Coronary artery (tissue), 2 donors: ENCODE results near the gene SLCO3A1.

ENCODE experiments used
- DNase-seq: peaks from one replicate; pipeline ENCODE4 v3.0.0-alpha.2; 2017; ENCODE audit warnings: low spot score
- H3K27ac ChIP-seq, 2 donors: fragments of 200-600 bp; sonication (generic); one replicate each; pipeline ENCODE4 v1.5.1; 2016 to 2019
- H3K4me3 ChIP-seq: fragments of 200-600 bp; sonication (generic); 2 replicates; pipeline ENCODE4 v1.5.1; 2016; ENCODE audit warnings: mild to moderate bottlenecking, moderate library complexity
- TF ChIP-seq, protein P1 (sequence below): fragments of 200-600 bp; sonication (generic); IDR thresholded peaks from one replicate; pipeline ENCODE4 v1.5.1; 2019; ENCODE audit warnings: antibody characterized with exemption

The SLCO3A1 gene

DNA sequence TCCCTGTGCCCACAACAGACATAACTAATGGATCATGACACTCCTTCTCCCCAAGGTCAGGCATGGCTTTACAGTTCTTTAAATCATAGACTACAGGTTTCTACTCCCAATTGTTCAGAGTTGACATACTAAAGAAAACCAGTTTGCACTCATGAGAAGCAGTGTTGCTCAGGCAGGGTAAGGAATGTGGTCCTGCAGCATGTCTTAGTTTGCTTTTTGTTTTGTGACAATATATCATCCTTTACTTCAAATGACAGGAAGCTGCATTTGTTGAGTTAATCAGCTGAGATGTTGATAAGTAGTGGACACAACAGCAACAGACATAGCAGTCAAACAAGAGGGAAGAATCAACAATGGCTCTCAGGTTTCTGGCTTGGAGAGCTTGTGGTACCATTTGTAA, 267.5 kb downstream of the SLCO3A1 start:
- no peak for DNase-seq
- TF ChIP-seq, protein P1, sequence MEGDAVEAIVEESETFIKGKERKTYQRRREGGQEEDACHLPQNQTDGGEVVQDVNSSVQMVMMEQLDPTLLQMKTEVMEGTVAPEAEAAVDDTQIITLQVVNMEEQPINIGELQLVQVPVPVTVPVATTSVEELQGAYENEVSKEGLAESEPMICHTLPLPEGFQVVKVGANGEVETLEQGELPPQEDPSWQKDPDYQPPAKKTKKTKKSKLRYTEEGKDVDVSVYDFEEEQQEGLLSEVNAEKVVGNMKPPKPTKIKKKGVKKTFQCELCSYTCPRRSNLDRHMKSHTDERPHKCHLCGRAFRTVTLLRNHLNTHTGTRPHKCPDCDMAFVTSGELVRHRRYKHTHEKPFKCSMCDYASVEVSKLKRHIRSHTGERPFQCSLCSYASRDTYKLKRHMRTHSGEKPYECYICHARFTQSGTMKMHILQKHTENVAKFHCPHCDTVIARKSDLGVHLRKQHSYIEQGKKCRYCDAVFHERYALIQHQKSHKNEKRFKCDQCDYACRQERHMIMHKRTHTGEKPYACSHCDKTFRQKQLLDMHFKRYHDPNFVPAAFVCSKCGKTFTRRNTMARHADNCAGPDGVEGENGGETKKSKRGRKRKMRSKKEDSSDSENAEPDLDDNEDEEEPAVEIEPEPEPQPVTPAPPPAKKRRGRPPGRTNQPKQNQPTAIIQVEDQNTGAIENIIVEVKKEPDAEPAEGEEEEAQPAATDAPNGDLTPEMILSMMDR: no peak
- H3K4me3 ChIP-seq: no peak overlapping the region
- no peak overlapping the region for H3K27ac ChIP-seq

DNA sequence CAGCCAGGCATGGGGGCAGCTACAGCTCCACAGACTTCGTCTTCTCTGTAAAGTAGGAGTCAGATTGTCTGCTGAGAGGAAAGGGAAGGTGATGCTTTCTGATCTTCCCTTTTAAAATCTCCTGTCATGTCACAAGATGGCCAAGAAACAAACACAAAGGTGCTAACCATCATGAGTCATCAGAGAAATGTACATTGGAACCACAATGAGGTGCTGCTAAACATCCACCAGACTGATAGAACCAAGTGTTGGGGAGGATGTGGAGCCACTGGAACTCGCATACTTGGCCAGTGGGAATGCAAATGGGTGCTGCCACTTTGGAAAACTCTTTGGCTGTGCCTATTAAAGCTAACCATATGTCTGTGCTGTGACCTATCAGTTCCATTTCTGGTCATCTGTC, 268.8 kb downstream of the SLCO3A1 start:
- TF ChIP-seq, protein P1: no peak
- DNase-seq: no peak
- no peak overlapping the region for H3K4me3 ChIP-seq
- no peak overlapping the region for H3K27ac ChIP-seq

DNA sequence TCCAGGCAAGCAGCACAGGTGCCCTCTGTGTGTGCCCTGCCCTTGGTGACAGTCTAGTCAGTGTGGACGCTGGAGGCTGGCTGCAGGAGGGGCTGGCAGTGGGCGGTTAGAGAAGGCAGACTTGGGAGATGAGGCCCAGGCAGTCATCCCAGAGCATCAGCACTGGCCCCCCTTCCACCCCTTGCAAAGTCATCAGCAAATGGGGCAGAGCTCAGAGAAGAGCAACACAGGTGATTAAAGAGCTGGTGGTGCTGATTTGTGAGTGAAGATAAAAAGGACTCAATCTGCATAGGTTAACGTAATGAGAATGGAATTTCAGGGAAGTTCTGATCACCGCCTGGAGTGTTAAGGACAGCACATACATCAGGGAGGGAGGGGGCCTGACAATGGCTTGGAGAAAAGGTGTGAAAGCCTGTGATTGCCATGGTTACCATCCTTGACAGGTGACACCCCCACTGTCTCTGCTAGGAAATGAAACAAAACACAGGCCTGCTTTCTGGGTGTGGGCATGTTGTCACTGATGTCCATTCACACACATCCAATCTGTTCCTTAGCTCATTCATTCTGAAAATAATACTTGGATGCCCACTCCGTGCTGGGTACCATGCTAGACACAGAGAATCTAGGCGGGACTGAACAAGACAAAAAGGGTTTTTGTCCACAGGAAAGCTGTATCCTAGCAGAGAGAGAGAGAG, 270.6 kb downstream of the SLCO3A1 start:
- no peak for DNase-seq
- no peak overlapping the region for H3K4me3 ChIP-seq
- H3K27ac ChIP-seq: no peak overlapping the region
- TF ChIP-seq, protein P1: no peak

DNA sequence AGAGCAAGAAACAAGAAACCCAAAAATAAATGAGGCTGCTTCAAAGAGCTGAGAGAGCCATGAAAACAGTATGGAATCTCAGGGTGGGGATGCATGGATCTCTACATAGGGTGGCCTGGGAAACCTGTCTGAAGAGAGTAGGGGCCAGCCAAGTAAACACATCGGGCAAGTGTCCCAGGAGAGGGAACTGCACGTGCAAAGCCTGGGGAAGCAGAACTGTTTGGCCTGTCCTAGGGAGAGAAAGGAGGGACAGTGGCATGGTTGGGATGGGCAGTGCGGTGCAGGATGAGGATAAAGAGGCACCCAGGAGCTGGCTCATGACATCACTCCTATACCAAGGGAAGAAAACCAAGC, 271.1 kb downstream of the SLCO3A1 start:
- no peak for DNase-seq
- TF ChIP-seq, protein P1: no peak
- no peak overlapping the region for H3K27ac ChIP-seq

DNA sequence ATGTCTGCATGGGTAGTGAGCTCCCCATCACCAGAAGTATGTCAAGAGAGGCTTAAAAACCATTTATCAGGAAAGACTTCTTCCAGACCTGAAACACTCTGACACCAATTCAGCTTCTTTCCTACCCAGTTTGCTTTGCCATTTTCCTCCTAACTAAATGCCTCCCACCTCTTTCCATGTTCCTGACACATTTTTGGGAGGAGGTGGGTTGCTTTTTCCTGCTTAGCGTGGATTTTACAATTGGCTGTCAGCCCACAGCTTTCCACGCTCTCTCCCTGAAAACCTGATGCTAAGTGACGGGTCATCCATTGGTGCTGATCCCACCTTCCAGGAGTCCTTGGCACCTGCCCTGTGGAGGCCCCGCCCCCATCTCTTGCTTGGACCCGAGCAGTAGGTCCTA, 275.3 kb downstream of the SLCO3A1 start:
- TF ChIP-seq, protein P1: no peak
- DNase-seq: no peak
- Histone ChIP-seq H3K27ac (no peak overlapping the region), H3K4me3 (no peak overlapping the region)

More for the DNA sequence above, 271.1 kb downstream of the SLCO3A1 start:
- H3K4me3 ChIP-seq: no peak overlapping the region

DNA sequence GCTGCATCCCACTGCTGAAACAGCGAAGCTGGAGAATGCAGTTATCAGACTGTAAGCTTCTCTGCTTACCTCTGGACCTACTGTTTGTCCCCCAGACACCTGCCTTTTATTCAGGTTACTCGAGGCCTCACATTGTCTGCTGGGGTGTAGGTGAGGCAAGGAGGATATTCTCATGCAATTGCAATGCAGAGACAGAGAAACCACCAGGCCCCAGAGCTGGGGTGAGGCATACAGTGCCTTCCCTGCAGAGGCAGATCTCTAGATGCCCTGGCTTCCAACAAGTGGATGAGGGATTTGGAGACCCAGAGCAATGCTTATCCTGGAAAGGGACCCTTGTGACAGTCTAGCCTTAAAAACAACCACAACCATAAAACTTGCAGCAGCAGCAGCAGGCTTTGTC, 276.7 kb downstream of the SLCO3A1 start:
- no peak overlapping the region for H3K27ac ChIP-seq
- TF ChIP-seq, protein P1: no peak
- DNase-seq: no peak
- H3K4me3 ChIP-seq: no peak overlapping the region

DNA sequence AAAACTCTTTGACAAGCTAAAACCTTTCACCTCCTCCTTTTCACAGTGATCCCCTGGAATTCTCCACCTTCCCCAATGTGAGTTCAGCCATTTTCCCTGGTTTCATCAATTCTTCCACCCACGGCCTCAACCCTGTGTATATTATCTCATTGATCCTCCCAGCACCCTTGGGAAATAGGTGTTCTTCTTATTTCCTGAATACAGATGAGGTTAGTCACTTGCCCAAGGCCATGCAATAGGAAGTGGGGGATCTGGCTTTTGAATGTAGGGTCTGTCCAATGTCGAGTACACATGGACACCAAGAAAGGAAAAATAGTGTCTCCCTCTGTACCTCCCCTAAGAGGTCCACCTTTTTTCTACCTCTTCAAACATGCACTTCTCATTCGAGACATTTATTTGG, 277.4 kb downstream of the SLCO3A1 start:
- H3K27ac ChIP-seq: no peak overlapping the region
- DNase-seq: no peak
- H3K4me3 ChIP-seq: no peak overlapping the region
- TF ChIP-seq, protein P1: no peak
